HG03025 (cell line): ENCODE data around the gene ZNF808.
"Not testable (repeated sequence)": the region's sequence is repeated elsewhere in the genome, so short reads cannot be mapped to it uniquely, and the experiment has no call there.

Experiments
- ATAC-seq: cut with Tn5 transposase; IDR thresholded peaks from one replicate; pipeline ENCODE4 v1.9.1; 2021; ENCODE audit warnings: mild to moderate bottlenecking, moderate library complexity; ENCODE audit not compliant: unreplicated experiment, low FRiP score

Gene ZNF808

DNA sequence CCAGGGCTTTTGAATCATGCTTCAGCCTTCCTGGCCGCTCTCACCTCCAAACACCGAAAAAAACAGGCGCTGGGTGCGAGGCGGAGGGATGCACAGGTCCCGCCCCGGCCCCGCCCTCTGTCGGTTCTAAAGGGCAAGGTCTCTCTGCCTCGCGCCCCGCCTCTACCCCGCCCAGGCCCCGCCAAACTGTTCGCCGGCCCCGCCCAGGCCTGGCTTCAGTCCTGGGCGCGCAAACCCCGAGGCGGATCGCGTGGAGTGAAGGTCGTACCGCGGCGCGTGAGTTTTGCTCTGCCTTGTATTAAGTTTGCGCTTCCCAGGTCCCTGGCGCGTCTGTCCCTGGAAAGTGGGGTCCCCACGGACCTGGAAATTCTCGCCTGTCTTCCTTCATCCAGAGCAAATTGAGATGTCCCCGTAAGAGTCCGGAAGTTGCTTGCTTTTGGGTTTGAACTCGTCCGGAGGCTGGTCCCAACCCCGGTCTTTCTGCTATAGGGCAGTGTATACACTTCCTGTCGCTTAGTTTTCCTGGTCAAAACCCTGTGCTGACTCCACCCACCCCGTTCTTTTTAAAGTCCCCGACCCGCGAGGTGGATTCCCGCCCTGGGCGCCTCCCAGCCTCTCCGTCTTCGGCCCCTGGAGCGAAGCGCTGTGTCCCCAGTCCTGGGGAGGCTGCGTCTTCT lies 8.4 kb downstream of the ZNF808 start:
- ATAC-seq, result peak; percentile 70

DNA sequence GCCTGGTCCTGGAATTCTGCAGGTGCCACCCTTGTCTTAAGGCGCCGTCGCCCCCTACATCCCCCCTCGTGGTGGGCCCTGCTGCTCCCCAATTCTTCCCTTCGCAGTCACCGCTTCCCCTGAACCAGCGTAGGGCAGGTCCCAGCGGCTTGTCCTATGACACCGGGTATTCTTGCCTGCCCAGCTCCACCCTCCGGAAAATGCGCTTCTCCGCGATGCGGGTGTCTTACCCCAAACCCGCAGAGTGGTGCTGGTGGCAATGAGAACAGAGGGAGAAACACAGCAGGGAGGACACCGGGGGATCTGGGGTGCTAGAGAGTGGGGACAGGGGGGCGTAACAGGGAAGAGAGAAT lies 9.0 kb downstream of the ZNF808 start:
- ATAC-seq, result peak; percentile 20

DNA sequence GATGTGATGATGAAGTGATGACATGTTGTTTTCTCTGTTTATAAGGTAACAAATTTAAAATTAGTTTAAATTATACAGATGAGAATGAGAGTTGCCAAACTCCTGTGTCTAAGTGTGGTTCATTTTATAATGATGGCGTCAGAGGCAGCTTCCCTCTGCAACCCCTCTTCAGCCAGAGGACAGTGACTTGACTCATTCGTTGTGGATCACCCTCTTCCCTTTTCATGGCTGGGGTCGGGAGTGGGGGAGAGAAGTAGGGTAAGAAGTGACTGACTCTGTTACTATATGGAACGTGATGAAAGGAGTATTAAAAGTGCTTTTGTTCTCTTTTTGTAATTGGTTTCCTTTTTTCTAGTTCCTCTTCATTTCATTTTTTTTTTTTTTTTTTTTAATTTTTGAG lies 11.3 kb downstream of the ZNF808 start:
- ATAC-seq, result not testable (repeated sequence)

DNA sequence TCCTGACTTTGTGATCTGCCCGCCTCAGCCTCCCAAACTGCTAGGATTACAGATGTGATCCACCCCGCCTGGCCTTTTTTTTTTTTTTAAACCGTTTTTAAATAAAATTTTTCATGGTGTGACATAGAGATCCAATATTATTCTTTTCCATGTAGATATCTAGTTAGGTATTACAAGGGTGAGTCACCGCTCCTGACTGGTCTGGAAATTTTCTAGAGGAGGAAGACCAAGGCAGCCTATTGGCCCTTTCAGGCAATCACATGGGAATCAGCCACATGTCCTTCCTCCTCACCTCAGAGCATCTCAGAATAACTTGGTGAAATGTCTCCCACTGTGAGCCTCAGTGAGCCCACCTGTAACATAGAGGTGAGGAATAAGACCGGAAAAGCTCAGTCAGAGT lies 13.7 kb downstream of the ZNF808 start:
- ATAC-seq, result not testable (repeated sequence)

DNA sequence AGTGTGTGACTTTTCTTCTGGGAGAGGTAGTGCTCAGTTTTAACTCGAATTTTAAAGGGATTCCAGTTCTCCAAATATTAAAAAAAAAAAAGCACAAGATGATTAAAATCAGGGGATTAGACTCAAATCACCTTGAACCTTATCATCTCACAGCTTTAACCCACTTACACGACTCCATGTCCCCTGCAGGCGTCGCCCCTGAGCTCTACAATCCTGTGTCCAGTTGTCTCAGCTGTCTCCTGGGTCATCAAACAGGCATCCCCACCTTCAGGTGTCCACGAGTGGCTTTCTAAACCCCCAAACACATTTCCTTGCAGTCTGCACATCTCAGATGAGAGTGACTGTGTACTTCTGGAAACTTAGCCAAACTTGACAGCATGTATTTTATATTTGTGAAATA lies 14.1 kb downstream of the ZNF808 start:
- no peak for ATAC-seq

DNA sequence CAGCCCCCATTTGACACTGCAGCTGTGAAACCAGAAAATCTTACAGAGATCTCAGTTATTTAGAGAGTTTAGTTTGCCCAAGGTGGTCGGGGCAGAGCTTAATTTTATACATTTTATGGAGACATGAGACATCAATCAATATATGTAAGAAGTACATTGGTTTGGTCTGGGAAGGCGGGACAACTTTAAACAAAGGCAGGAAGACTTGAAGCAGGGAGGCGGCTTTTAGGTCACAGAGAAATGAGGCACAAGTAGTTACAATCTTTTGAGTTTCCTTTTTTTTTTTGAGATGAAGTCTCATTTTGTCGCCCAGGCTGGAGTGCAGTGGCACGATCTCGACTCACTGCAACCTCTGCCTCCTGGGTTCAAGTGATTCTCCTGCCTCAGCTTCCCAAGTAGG lies 15.1 kb downstream of the ZNF808 start:
- ATAC-seq, result not testable (repeated sequence)

DNA sequence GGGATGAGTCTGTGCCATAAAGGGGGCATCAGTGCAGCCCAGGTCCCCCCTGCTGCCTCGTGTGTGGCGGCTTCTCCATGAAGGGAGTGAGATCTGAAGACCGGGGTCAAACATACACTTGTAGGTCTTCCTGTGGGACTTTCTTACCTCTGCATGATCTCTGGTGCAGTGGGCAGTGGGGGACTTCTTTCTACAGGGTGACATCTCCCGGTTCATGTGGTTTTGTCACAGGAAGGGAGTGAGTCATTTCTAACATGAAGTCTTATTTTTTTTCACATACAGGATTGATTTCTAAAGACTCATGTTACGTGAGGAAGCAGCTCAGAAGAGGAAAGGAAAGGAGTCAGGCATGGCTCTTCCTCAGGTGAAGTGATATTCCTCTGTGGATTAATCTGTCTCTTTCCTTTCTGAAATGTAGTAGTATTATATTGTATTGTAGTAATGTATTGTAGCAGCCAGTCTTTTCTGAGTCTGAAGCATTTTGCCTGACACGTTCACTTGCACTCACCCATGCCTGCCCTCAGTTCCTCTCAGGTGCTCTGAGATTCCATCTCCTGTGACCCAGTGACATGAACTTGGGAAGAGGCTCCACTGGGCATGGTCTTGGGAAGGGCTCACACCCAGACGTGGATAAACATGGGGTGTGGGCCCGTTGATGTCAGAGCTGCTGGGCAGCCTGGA lies 15.7 kb downstream of the ZNF808 start:
- no peak for ATAC-seq

DNA sequence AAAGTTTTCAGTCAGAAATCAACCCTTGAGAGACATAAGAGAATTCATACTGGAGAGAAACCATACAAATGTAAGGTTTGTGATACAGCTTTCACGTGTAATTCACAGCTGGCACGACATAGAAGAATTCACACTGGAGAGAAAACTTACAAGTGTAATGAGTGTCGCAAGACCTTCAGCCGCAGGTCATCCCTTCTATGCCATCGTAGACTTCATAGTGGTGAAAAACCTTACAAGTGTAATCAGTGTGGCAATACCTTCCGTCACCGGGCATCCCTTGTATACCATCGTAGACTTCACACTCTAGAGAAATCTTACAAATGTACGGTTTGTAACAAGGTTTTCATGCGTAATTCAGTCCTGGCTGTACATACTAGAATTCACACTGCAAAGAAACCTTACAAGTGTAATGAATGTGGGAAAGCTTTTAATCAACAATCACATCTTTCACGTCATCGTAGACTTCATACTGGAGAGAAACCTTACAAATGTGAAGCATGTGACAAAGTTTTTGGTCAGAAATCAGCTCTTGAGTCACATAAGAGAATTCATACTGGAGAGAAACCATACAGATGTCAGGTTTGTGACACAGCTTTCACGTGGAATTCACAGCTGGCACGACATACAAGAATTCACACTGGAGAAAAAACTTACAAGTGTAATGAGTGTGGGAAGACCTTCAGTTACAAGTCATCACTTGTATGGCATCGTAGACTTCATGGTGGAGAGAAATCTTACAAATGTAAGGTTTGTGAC lies 26.9 kb downstream of the ZNF808 start:
- no peak for ATAC-seq

DNA sequence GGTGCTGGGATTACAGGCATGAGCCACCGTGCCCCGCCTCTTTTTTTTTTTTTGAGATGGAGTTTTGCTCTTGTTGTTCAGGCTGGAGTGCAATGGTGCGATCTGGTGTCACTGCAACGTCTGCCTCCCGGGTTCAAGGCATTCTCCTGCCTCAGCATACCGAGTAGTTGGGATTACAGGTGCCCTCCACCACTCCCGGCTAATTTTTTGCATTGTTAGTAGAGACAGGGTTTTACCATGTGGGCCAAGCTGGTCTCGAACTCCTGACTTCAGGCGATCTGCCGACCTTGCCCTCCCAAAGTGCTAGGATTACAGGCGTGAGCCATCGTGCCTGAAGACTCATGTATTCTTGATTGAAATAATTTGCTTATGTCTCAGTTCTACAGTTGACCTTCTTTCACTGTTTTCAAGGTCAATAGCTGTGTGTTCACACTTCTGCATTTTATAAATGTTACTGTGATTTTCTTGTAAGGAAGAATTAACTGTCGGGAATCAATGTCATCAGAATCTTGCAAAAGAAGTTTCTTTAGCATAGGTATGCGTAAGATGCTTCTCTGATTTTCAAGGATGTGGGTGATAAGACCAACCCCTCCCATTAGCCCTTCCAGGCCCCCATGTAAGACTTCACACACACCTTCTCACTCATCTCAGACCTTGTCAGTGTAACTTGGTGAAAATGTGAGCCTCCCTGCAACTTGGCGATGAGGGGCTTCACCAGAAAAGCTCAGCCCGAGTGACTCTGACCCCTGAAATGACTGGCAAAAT lies 29.9 kb downstream of the ZNF808 start:
- no peak for ATAC-seq

DNA sequence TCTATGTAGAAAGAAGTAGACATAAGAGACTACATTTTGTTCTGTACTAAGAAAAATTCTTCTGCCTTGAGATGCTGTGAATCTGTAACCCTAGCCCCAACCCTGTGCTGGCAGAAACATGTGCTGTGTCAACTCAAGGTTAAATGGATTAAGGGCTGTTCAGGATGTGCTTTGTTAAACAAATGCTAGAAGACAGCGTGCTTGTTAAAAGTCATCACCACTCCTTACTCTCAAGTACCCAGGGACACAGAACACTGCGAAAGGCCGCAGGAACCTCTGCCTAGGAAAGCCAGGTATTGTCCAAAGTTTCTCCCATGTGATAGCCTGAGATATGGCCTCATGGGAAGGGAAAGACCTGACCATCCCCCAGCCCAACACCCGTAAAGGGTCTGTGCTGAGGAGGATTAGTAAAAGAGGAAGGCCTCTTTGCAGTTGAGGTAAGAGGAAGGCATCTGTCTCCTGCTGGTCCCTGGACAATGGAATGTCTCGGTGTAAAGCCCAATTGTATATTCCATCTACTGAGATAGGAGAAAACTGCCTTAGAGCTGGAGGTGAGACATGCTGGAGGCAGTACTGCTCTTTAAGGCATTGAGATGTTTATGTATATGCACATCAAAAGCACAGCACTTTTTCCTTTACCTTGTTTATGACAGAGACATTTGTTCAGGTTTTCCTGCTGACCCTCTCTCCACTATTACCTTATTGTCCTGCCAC lies 31.4 kb downstream of the ZNF808 start:
- not testable (repeated sequence) for ATAC-seq

DNA sequence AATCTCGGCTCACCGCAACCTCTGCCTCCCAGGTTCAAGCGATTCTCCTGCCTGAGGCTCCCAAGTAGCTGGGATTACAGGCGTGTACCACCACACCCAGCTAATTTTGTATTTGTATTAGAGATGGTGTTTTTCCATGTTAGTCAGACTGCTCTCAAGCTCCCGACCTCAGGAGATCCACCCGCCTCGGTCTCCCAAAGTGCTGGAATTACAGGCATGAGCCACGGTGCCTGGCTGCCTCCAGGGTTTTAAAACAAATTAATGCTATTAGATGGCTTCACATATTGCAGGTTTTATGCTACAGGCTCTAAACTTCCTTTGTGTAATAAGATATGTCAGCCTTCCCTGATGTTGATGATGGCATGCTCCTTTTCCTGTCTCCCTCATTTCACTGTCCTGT lies 34.1 kb downstream of the ZNF808 start:
- ATAC-seq, result not testable (repeated sequence)

DNA sequence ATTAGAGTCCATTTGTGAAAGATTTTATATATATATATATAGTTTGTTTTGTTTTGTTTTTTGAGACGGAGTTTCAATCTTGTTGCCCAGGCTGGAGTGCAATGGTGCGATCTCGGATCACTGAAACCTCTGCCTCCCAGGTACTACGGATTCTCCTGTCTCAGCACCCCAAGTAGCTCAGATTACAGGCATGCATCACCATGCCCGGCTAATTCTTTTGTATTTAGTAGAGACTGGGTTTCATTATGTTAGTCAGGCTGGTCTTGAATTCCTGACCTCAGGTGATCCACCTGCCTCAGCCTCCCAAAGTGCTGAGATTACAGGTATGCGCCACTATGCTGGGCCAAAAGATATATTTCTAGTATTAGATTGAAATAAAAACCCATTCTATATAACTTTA lies 38.7 kb downstream of the ZNF808 start:
- no peak for ATAC-seq

DNA sequence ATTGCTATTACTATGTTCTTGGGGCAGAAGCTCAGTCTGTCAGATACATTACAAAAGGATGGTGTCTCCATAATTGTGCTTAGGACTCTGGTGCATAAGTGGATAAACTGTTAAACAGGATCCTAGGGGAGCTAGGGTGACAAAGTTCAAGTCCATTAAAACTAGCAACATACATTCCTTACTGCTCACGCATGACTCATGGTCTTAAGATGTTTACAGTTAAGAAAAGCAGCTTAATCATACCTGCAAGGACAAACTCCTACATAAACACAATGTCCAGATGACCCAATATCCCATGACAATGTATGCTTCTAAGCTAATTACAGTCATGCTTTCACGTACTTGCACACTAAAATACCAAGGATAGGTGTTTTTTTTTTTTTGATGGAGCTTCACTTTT lies 39.1 kb downstream of the ZNF808 start:
- ATAC-seq, result no peak

DNA sequence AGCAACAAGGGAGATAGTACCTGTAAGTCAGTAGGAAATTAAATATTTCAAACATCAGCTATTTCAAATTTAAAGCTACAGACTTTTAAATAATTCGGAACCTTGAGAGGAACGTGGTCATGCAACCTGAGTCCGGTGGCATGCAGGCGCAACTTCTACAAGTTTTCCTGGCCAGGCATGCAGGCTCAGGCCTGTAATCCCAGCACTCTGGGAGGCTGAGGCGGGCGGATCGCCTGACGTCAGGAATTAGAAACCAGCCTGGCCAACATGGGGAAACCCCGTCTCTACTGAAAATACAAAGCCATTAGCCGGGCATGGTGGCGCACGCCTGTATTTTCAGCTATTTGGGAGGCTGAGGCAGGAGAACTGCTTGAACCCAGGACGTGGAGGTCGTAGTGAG lies 40.5 kb downstream of the ZNF808 start:
- ATAC-seq, result no peak

DNA sequence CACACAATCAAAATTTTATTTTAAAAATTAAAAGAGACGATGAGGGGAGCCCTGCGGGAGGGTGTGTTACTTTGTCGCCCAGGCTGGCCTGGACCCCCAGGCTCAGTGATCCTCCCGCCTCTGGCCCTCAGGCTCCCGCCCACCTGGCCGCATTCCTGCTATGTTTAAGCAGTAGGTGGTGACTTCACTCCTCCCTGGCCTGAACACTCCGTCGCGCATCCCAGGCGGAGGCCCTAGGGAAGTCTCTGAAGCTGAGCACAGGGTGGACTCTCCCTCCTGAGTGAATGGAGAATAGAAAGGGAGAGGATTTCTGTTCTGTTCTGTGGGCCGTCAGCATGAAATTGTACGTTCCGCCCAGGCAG lies 42.2 kb downstream of the ZNF808 start:
- ATAC-seq, result not testable (repeated sequence)

DNA sequence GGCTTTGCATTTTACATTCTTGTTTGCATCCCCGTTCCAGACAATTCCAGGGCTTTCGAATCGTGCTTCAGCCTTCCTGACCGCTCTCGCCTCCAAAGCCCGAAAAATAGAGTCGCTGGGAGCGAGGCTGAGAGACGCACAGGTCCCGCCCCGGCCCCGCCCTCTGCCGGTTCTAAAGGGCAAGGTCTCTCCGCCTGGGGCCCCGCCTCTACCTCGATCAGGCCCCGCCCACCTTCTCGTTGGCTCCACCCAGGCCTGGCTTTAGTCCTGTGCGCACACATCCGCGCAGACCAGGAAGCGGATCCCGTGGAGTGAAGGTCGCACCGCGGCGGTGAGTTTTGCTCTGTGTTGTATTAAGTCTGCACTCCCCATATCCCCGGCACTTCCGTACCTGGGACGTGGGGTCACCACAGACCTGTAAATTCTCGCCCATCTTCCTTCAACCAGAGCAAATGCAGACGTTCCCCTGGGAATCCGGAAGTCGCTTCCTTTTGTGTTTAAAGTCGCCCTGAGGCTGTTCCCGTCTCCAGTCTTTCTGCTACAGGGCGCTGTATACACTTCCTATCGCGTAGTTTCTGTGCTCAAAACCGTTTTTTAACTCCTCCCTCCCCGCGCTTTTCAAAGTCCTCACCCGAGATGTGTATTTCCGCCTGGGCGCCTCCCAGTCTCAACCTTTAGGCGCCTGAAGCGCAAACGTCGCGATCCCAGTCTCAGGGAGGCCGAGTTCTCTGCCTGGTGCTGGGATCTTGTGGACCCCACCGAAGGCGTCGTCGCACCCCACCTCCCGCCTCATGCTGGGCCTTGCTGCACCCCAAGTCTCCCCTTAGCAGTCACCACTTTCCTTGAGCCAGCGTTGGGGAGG lies 42.8 kb downstream of the ZNF808 start, which contains the start of gene ZNF701:
ZNF701 (plus strand) TSS at position 288 of the 862 bp plus-strand sequence. CDS start 3,861 bp downstream, outside the sequence.
- ATAC-seq, result peak; percentile 87

DNA sequence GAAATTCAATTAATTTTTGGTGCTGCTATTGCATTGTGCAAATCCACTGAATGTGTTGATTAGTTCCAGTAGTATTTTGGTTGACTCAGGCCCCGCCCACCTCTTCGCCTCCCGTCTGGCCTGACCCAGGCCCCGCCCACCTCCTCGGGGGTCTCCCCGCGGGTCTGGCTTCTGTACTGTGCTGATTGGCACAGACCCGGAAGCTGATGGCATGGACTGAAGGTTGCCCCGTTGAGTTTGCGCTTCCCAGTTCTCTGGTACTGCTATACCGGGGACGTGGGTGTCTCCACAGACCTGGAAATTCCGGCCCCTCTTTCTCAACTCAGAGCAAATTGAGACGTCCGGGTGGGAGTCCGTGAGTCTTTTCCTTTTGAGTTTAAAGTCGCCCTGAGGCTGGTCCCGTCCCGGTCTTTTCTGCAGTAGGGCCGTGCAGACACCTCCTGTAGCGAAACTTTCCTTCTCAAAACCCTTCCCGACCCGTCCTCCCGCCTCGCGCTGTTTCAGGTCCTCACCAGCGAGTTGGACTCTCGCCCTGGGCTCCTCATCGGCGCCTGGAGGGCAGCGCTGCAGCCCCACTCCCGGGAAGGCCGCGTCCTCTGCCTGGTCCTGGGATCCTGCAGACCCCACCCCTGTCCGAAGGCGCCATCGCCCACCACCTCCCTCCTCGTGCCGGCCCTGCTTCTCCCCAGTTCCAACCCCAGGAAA lies 57.4 kb downstream of the ZNF808 start:
- ATAC-seq, result no peak

DNA sequence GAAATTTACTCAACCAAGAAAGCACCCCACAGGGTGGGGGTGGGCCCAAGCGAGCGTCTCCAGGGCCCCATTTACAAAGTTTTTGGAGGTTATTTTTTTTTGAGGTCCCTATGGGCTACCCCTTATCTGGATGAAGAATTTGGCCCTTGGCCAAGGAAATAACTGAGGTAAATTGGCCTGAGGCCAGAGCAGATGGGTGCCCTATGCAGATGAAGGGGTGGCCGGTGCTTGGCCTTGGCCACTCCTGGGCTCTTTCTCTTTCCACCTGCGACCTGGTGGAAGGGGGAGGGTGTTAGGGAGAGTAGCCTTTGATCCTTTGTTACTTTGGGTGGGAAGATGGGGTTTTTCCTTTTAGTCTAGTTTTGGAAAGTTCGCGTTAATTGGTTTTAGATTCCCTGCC lies 58.1 kb downstream of the ZNF808 start:
- no peak for ATAC-seq

DNA sequence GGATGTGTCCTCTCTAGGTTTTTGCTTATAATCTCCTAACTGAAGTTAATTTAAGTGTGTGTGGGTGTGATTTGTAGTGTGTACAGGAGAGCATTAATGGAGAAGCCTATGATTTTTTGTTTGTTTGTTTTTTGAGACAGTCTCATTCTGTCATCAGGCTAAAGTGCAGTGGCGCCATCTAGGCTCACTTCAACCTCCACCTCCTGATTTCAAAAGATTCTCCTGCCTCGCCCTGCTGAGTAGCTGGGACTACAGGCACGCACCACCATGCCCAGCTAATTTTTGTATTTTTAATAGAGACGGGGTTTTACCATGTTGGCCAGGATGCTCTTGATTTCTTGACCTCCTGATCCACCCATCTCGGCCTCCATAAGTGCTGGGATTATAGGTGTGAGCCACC lies 63.3 kb downstream of the ZNF808 start:
- no peak for ATAC-seq
